HUES64 (cell line): ENCODE data around the gene HMGB4.

Experiments used
- H3K27ac ChIP-seq: 2 replicates; pipeline ENCODE4 v1.7.0; 2013; ENCODE audit warnings: low read depth, low read length, inconsistent platforms
- H3K27me3 ChIP-seq: 2 replicates; pipeline ENCODE4 v1.6.1; 2013; ENCODE audit warnings: mild to moderate bottlenecking, low read length; ENCODE audit not compliant: insufficient read depth
- H3K36me3 ChIP-seq: 2 replicates; pipeline ENCODE4 v1.6.1; 2013; ENCODE audit warnings: mild to moderate bottlenecking, low read length; ENCODE audit not compliant: insufficient read depth
- H3K4me1 ChIP-seq: 2 replicates; pipeline ENCODE4 v1.6.1; 2013; ENCODE audit warnings: mild to moderate bottlenecking, low read length, moderate library complexity; ENCODE audit not compliant: insufficient read depth
- H3K4me3 ChIP-seq: 2 replicates; pipeline ENCODE4 v1.5.1; 2013; ENCODE audit warnings: mild to moderate bottlenecking, low read length, moderate library complexity
- H3K9ac ChIP-seq: 2 replicates; pipeline ENCODE4 v1.6.1; 2013; ENCODE audit warnings: mild to moderate bottlenecking, low read depth, low read length
- H3K9me3 ChIP-seq: 2 replicates; pipeline ENCODE4 v1.6.1; 2013; ENCODE audit warnings: low read depth, low read length; ENCODE audit not compliant: insufficient read depth
- WGBS: fragments of 150-250, 120-280 bp; methylation state at CpG from one replicate; pipeline ENCODE4 v1.1.7; 2013; ENCODE audit warnings: missing lambda C conversion rate; 5-methylcytosine and 5-hydroxymethylcytosine counted together

The HMGB4 gene

GRCh38 chr1:33846861-33847260 lies 17.0 kb upstream of the HMGB4 start:
- no peak overlapping the region for H3K4me3 ChIP-seq
- no peak overlapping the region for H3K27ac ChIP-seq
- peaks cover 24% of the 10 kb centered on the region; the same call in 1 of the 2 replicates for H3K4me1 ChIP-seq
- H3K9me3 ChIP-seq: no peaks in the 10 kb centered on the region
- no peaks in the 10 kb centered on the region for H3K36me3 ChIP-seq
- WGBS: 94% methylated on average over 8 of the region's 8 CpGs
- no peak overlapping the region for H3K9ac ChIP-seq
- H3K27me3 ChIP-seq: no peaks in the 10 kb centered on the region

GRCh38 chr1:33848205-33848937 lies 15.5 kb upstream of the HMGB4 start:
- Histone ChIP-seq H3K4me3 (no peak overlapping the region), H3K27ac (no peak overlapping the region), H3K36me3 (no peaks in the 10 kb centered on the region), H3K9ac (no peak overlapping the region), H3K27me3 (no peaks in the 10 kb centered on the region), H3K4me1 (peaks cover 24% of the 10 kb centered on the region; the same call in 1 of the 2 replicates), H3K9me3 (no peaks in the 10 kb centered on the region)
- 77% methylated on average over 3 of the region's 4 CpGs for WGBS

- Histone ChIP-seq H3K4me1 (peaks cover 24% of the 10 kb centered on the region; the same call in 1 of the 2 replicates), H3K27me3 (no peaks in the 10 kb centered on the region), H3K36me3 (no peaks in the 10 kb centered on the region), H3K9ac (no peak overlapping the region), H3K4me3 (no peak overlapping the region), H3K9me3 (no peaks in the 10 kb centered on the region), H3K27ac (no peak overlapping the region)
- WGBS: 100% methylated on average over 1 of the region's 1 CpG
These were observed 14.7 kb upstream of the HMGB4 start for GRCh38 chr1:33849211-33849610.

GRCh38 chr1:33850481-33850880 lies 13.4 kb upstream of the HMGB4 start:
- Histone ChIP-seq H3K4me3 (no peak overlapping the region), H3K9ac (no peak overlapping the region), H3K4me1 (peaks cover 24% of the 10 kb centered on the region; the same call in 1 of the 2 replicates), H3K27ac (no peak overlapping the region), H3K9me3 (no peaks in the 10 kb centered on the region), H3K36me3 (no peaks in the 10 kb centered on the region), H3K27me3 (no peaks in the 10 kb centered on the region)
- WGBS: 88% methylated on average over 1 of the region's 1 CpG

GRCh38 chr1:33852711-33853110 lies 11.2 kb upstream of the HMGB4 start:
- H3K4me1 ChIP-seq: peaks cover 24% of the 10 kb centered on the region; the same call in 1 of the 2 replicates
- no peaks in the 10 kb centered on the region for H3K36me3 ChIP-seq
- no peaks in the 10 kb centered on the region for H3K27me3 ChIP-seq
- no peak overlapping the region for H3K9ac ChIP-seq
- no peak overlapping the region for H3K4me3 ChIP-seq
- no peak overlapping the region for H3K27ac ChIP-seq
- H3K9me3 ChIP-seq: no peaks in the 10 kb centered on the region

GRCh38 chr1:33853431-33853830 lies 10.4 kb upstream of the HMGB4 start:
- H3K27ac ChIP-seq: no peak overlapping the region
- no peaks in the 10 kb centered on the region for H3K27me3 ChIP-seq
- 94% methylated on average over 1 of the region's 1 CpG for WGBS
- no peak overlapping the region for H3K4me3 ChIP-seq
- H3K9me3 ChIP-seq: no peaks in the 10 kb centered on the region
- H3K36me3 ChIP-seq: no peaks in the 10 kb centered on the region
- no peak overlapping the region for H3K9ac ChIP-seq
- peaks cover 17% of the 10 kb centered on the region; the same call in 1 of the 2 replicates for H3K4me1 ChIP-seq

- Histone ChIP-seq H3K27me3 (no peaks in the 10 kb centered on the region), H3K4me1 (peaks cover 11% of the 10 kb centered on the region; the same call in 1 of the 2 replicates), H3K27ac (no peak overlapping the region), H3K9me3 (no peaks in the 10 kb centered on the region), H3K9ac (no peak overlapping the region), H3K36me3 (no peaks in the 10 kb centered on the region), H3K4me3 (no peak overlapping the region)
- WGBS: 92% methylated on average over 5 of the region's 5 CpGs
These were observed 9.8 kb upstream of the HMGB4 start for GRCh38 chr1:33854091-33854490.

GRCh38 chr1:33860671-33861070 lies 3.2 kb upstream of the HMGB4 start:
- Histone ChIP-seq H3K9ac (no peak overlapping the region), H3K4me3 (no peak overlapping the region), H3K36me3 (no peaks in the 10 kb centered on the region), H3K27me3 (no peaks in the 10 kb centered on the region), H3K9me3 (no peaks in the 10 kb centered on the region), H3K4me1 (no peaks in the 10 kb centered on the region), H3K27ac (no peak overlapping the region)
- 91% methylated on average over 2 of the region's 2 CpGs for WGBS

GRCh38 chr1:33864460-33865389 lies 846 bp downstream of the HMGB4 start:
- Histone ChIP-seq H3K36me3 (no peaks in the 10 kb centered on the region), H3K27ac (no peak overlapping the region), H3K27me3 (no peaks in the 10 kb centered on the region), H3K4me1 (peaks cover 7% of the 10 kb centered on the region), H3K9me3 (no peaks in the 10 kb centered on the region), H3K4me3 (no peak overlapping the region), H3K9ac (no peak overlapping the region)
- 91% methylated on average over 14 of the region's 14 CpGs for WGBS

GRCh38 chr1:33866281-33866680 lies 2.4 kb downstream of the HMGB4 start:
- Histone ChIP-seq H3K27me3 (no peaks in the 10 kb centered on the region), H3K4me3 (no peak overlapping the region), H3K4me1 (peaks cover 7% of the 10 kb centered on the region), H3K9me3 (no peaks in the 10 kb centered on the region), H3K9ac (no peak overlapping the region), H3K36me3 (no peaks in the 10 kb centered on the region), H3K27ac (no peak overlapping the region)
- WGBS: 87% methylated on average over 6 of the region's 6 CpGs

- H3K9ac ChIP-seq: no peak overlapping the region
- no peak overlapping the region for H3K27ac ChIP-seq
- WGBS: 100% methylated on average over 1 of the region's 1 CpG
- H3K27me3 ChIP-seq: no peaks in the 10 kb centered on the region
- H3K4me3 ChIP-seq: no peak overlapping the region
- no peaks in the 10 kb centered on the region for H3K36me3 ChIP-seq
- no peaks in the 10 kb centered on the region for H3K9me3 ChIP-seq
- H3K4me1 ChIP-seq: peaks cover 7% of the 10 kb centered on the region
These were observed 3.8 kb downstream of the HMGB4 start for GRCh38 chr1:33867684-33868083.
